Endothelial cell (in vitro differentiated cells): Measurements from ENCODE around the gene KIFAP3. TPM values are rescaled to one million over a fixed set of nuclear protein-coding genes. Genes with fewer than 3 reads are reported as not detected.

ENCODE experiments used
- DNase-seq: peaks from one replicate; pipeline ENCODE4 v3.0.0; 2021; ENCODE audit warnings: low spot score
- H3K27ac Mint-ChIP-seq: one replicate; pipeline ENCODE4 v1.8.0; 2021; ENCODE audit warnings: mixed read lengths, inconsistent platforms; ENCODE audit not compliant: unreplicated experiment
- H3K27me3 Mint-ChIP-seq: one replicate; pipeline ENCODE4 v1.8.0; 2021; ENCODE audit warnings: mild to moderate bottlenecking, moderate library complexity, mixed read lengths, inconsistent platforms; ENCODE audit not compliant: unreplicated experiment
- H3K36me3 Mint-ChIP-seq: one replicate; pipeline ENCODE4 v1.8.0; 2021; ENCODE audit warnings: mild to moderate bottlenecking, low read depth, mixed read lengths, inconsistent platforms; ENCODE audit not compliant: unreplicated experiment
- H3K4me1 Mint-ChIP-seq: one replicate; pipeline ENCODE4 v1.8.0; 2021; ENCODE audit warnings: mild to moderate bottlenecking, mixed read lengths, inconsistent platforms; ENCODE audit not compliant: unreplicated experiment
- H3K4me3 Mint-ChIP-seq: one replicate; pipeline ENCODE4 v1.8.0; 2021; ENCODE audit warnings: mild to moderate bottlenecking, mixed read lengths, inconsistent platforms; ENCODE audit not compliant: unreplicated experiment
- H3K9me3 Mint-ChIP-seq: one replicate; pipeline ENCODE4 v1.8.0; 2021; ENCODE audit warnings: mixed read lengths, inconsistent platforms; ENCODE audit not compliant: unreplicated experiment
- CTCF ChIP-seq: fragments of 200-600 bp; sonication (generic); IDR thresholded peaks from one replicate; pipeline ENCODE4 v1.5.0; 2021; ENCODE audit warnings: antibody characterized with exemption; ENCODE audit not compliant: unreplicated experiment
- total RNA-seq: library from RNA; stranded (reverse); fragmentation: NEBNext Ultra II Directional; extraction: Animal tissue kit (Norgen Biotek cat#: 25700); gene quantifications from one replicate; pipeline ENCODE4 v1.2.1, GENCODE V29; 2021; ENCODE audit not compliant: unreplicated experiment

The KIFAP3 gene
- total RNA-seq, 1 donor from 2014 or later: 49.7 TPM

GRCh38 chr1:170001266-170001665 is 73.2 kb downstream of the KIFAP3 start:
- DNase-seq: no peak
- no peaks in the 10 kb centered on the region for H3K9me3 Mint-ChIP-seq
- H3K4me3 Mint-ChIP-seq: no peak overlapping the region
- H3K27ac Mint-ChIP-seq: no peak overlapping the region
- TF ChIP-seq CTCF: no peak
- H3K4me1 Mint-ChIP-seq: peaks cover 6% of the 10 kb centered on the region
- peaks cover 3% of the 10 kb centered on the region for H3K36me3 Mint-ChIP-seq
- H3K27me3 Mint-ChIP-seq: no peaks in the 10 kb centered on the region

GRCh38 chr1:169999761-170000160 is 74.7 kb downstream of the KIFAP3 start:
- no peak for TF ChIP-seq CTCF
- Mint-ChIP-seq H3K27ac (no peak overlapping the region), H3K4me3 (no peak overlapping the region), H3K36me3 (peaks cover 3% of the 10 kb centered on the region), H3K27me3 (no peaks in the 10 kb centered on the region), H3K9me3 (no peaks in the 10 kb centered on the region), H3K4me1 (peaks cover 6% of the 10 kb centered on the region)
- DNase-seq: no peak

GRCh38 chr1:169999331-169999741 is 75.2 kb downstream of the KIFAP3 start:
- Mint-ChIP-seq H3K36me3 (peaks cover 3% of the 10 kb centered on the region), H3K4me3 (no peak overlapping the region), H3K4me1 (peaks cover 6% of the 10 kb centered on the region), H3K27ac (no peak overlapping the region), H3K27me3 (no peaks in the 10 kb centered on the region), H3K9me3 (no peaks in the 10 kb centered on the region)
- no peak for TF ChIP-seq CTCF
- DNase-seq: no peak

- TF ChIP-seq CTCF: no peak
- no peak for DNase-seq
- H3K27me3 Mint-ChIP-seq: no peaks in the 10 kb centered on the region
- H3K4me1 Mint-ChIP-seq: no peaks in the 10 kb centered on the region
- no peak overlapping the region for H3K27ac Mint-ChIP-seq
- peaks cover 3% of the 10 kb centered on the region for H3K36me3 Mint-ChIP-seq
- no peaks in the 10 kb centered on the region for H3K9me3 Mint-ChIP-seq
- no peak overlapping the region for H3K4me3 Mint-ChIP-seq
Measured at GRCh38 chr1:169995993-169996392, 78.5 kb downstream of the KIFAP3 start.

GRCh38 chr1:169989246-169989645 is 85.2 kb downstream of the KIFAP3 start:
- no peak for TF ChIP-seq CTCF
- H3K4me3 Mint-ChIP-seq: no peak overlapping the region

More at GRCh38 chr1:169989246-169989645, 85.2 kb downstream of the KIFAP3 start:
- Mint-ChIP-seq H3K36me3 (no peaks in the 10 kb centered on the region), H3K27me3 (no peaks in the 10 kb centered on the region), H3K4me1 (peaks cover 14% of the 10 kb centered on the region), H3K27ac (no peak overlapping the region), H3K9me3 (no peaks in the 10 kb centered on the region)
- no peak for DNase-seq
